ENCODE results near the gene LIF.

Gene LIF

GRCh38 chr22:30250039-30250565 is 3.5 kb upstream of the LIF start:
- H3K27me3 ChIP-seq (ENCODE audit: control insufficient read depth, insufficient read depth, low read length): no peaks in the 10 kb centered on the region
- H3K4me1 ChIP-seq: no peaks in the 10 kb centered on the region
- no peak overlapping the region for H3K9ac ChIP-seq
- H3K4me2 ChIP-seq (ENCODE audit: low read length): no peak overlapping the region
- H3K4me3 ChIP-seq (ENCODE audit: low read depth, low read length): no peak overlapping the region
- H3K9me3 ChIP-seq (ENCODE audit: control insufficient read depth, low read length): no peaks in the 10 kb centered on the region
- TF ChIP-seq, protein P1, sequence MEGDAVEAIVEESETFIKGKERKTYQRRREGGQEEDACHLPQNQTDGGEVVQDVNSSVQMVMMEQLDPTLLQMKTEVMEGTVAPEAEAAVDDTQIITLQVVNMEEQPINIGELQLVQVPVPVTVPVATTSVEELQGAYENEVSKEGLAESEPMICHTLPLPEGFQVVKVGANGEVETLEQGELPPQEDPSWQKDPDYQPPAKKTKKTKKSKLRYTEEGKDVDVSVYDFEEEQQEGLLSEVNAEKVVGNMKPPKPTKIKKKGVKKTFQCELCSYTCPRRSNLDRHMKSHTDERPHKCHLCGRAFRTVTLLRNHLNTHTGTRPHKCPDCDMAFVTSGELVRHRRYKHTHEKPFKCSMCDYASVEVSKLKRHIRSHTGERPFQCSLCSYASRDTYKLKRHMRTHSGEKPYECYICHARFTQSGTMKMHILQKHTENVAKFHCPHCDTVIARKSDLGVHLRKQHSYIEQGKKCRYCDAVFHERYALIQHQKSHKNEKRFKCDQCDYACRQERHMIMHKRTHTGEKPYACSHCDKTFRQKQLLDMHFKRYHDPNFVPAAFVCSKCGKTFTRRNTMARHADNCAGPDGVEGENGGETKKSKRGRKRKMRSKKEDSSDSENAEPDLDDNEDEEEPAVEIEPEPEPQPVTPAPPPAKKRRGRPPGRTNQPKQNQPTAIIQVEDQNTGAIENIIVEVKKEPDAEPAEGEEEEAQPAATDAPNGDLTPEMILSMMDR (IDR thresholded peaks at IDR 0.05): no peak
- no peaks in the 10 kb centered on the region for H3K79me2 ChIP-seq
- H3K27ac ChIP-seq: no peak overlapping the region
- no peaks in the 10 kb centered on the region for H3K36me3 ChIP-seq (ENCODE audit: control insufficient read depth, insufficient read depth, low read length)
- H2AFZ ChIP-seq: no peak overlapping the region

DNA sequence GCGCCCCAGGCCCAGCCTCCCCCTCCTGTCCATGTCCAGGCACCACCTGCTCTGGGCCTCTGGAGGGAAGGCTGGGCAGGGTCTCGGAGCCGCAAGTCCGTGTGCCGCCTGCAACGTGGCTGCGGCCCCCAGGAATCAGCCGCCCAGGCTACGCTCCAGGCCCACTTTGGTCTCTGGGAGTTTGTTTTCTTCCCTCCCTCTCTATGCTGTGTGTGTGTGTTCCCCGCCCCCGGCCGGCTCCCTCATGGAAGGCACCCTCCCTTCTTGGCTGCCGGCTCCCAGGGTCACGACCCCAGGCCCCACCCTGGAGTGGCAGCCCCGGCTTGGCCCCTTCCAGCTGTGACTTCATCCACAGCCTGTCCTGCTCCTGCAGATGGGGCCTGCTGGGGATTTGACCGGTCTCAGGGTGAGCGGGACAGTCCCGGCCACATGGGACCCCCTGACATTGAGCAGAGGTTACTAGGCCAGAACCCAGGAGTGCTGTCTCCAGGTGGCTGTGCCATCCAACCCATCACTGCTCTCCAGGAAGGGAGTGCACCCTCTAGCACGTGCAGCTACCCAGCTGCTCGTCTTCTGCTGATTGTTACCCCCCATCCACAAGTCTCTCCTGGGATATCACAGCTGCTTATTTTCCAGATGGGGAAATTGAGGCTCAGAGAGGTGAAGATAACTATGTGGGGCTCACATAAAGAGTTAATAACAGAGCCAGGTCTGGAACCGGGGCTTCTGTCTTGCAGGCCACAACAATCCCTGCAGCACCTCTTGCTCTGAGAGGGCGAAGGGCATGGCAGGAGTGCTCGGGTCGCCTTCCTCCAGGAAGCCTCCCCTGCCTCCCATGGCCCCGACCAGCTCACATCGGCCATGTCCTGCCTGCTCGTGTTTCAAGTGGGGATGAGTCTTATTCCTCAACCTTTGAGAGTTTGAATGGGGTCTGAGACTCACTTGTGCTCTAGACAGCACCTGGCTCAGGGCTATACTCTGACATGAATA is 2.8 kb upstream of the LIF start:
- no peaks in the 10 kb centered on the region for H3K79me2 ChIP-seq
- TF ChIP-seq, protein P1 (IDR thresholded peaks at IDR 0.05): no peak
- H2AFZ ChIP-seq: no peak overlapping the region
- no peak overlapping the region for H3K9ac ChIP-seq
- H3K36me3 ChIP-seq (ENCODE audit: control insufficient read depth, insufficient read depth, low read length): no peaks in the 10 kb centered on the region
- H3K27me3 ChIP-seq (ENCODE audit: control insufficient read depth, insufficient read depth, low read length): no peaks in the 10 kb centered on the region
- H3K4me2 ChIP-seq (ENCODE audit: low read length): no peak overlapping the region
- H3K4me1 ChIP-seq: no peaks in the 10 kb centered on the region
- H3K4me3 ChIP-seq (ENCODE audit: low read depth, low read length): no peak overlapping the region
- no peak overlapping the region for H3K27ac ChIP-seq
- H3K9me3 ChIP-seq (ENCODE audit: control insufficient read depth, low read length): no peaks in the 10 kb centered on the region

DNA sequence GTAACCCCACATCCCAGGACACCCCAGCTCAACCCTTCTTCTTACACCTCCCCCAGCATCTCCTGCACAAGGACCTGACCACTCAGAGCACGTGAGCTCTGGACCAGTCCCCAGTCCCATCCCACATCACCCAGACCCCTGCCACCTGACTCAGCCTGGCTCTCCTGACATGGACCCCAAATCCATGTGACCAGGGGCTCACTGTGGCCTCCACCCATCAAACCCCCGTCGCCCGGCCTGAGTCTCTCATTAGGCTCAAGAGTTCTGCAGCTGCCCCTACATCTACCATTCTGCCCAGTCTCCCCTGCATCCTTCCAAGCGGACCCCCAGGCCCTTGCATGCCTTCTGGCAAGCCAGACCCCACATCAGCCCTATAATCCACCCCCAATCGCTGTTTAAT is 1.9 kb upstream of the LIF start:
- H3K9me3 ChIP-seq (ENCODE audit: control insufficient read depth, low read length): no peaks in the 10 kb centered on the region
- H3K4me2 ChIP-seq (ENCODE audit: low read length): no peak overlapping the region
- no peaks in the 10 kb centered on the region for H3K36me3 ChIP-seq (ENCODE audit: control insufficient read depth, insufficient read depth, low read length)
- H3K79me2 ChIP-seq: no peaks in the 10 kb centered on the region
- H3K9ac ChIP-seq: no peak overlapping the region
- no peaks in the 10 kb centered on the region for H3K27me3 ChIP-seq (ENCODE audit: control insufficient read depth, insufficient read depth, low read length)
- no peaks in the 10 kb centered on the region for H3K4me1 ChIP-seq
- no peak overlapping the region for H2AFZ ChIP-seq
- H3K27ac ChIP-seq: no peak overlapping the region
- TF ChIP-seq, protein P1 (IDR thresholded peaks at IDR 0.05): no peak
- no peak overlapping the region for H3K4me3 ChIP-seq (ENCODE audit: low read depth, low read length)

DNA sequence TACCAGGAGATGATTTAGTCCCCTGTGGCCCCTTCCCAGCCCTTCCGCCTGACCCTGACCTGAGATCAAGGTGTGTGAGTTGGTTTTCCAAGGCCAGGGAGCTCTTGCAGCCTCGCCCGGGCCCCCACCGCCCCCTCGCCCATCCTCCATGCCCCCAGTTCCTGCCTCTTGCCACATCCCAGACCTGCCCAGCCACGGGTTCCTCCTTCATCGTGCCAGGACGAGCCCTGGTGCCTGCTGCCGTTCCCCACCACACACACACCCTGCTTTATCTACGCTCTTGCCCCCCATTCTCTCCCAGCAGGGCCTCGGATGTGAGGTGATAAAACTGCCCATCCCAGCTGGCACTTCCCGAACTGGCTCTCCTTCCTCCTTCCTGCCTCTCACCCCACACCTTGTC is 1.4 kb upstream of the LIF start:
- Histone ChIP-seq H3K27me3 (ENCODE audit: control insufficient read depth, insufficient read depth, low read length) (no peaks in the 10 kb centered on the region), H3K9ac (no peak overlapping the region), H3K27ac (no peak overlapping the region), H3K9me3 (ENCODE audit: control insufficient read depth, low read length) (no peaks in the 10 kb centered on the region), H3K4me2 (ENCODE audit: low read length) (no peak overlapping the region), H3K79me2 (no peaks in the 10 kb centered on the region), H3K4me1 (no peaks in the 10 kb centered on the region), H2AFZ (no peak overlapping the region), H3K36me3 (ENCODE audit: control insufficient read depth, insufficient read depth, low read length) (no peaks in the 10 kb centered on the region), H3K4me3 (ENCODE audit: low read depth, low read length) (no peak overlapping the region)
- TF ChIP-seq, protein P1 (IDR thresholded peaks at IDR 0.05): no peak

Measured in parathyroid adenoma (tissue), 2 donors.